GM18873 (cell line): Measurements from ENCODE around the gene CHN2.

Experiments used
- ATAC-seq: cut with Tn5 transposase; IDR thresholded peaks from one replicate; pipeline ENCODE4 v1.9.1; 2021; ENCODE audit warnings: mild to moderate bottlenecking, moderate library complexity, moderate number of reproducible peaks; ENCODE audit not compliant: unreplicated experiment, low FRiP score

The CHN2 gene

DNA sequence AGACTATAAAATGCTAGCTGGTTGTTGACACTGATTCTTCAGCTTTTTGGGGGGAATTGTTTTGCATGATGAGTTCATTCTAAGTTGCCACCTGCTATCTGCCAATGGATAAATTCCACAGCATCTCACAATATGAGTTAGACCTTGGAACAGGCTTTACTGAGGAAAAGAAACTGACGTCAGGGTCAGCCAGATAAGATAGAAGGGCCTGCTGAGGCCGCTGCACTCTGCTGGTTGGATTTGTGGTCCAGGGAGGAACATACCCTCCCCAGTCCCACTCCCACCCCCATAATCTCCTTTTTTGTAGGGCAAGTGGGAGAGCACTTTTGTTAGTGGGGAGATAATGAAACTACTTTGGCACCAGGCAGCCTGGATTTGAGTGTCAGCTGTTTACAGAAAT lies 258.4 kb downstream of the CHN2 start:
- ATAC-seq: no peak

DNA sequence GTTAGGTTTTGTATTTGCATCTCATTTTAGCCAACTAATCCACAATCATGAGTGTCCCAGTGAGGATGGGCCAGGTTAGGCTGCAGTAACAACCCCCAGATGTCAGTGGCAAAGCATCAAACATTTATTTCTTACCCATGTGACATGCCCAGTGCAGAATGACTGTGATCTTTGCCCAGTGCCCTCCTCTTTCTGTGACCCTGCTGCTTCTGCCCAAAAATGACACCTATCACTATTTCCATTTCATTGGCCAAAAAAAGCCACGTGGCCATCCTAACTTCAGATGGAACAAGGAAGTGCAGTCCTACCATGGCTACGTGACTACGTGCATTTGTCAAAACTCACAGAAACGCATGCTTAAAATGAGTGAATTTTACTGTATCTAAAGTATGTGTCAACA lies 259.9 kb downstream of the CHN2 start:
- no peak for ATAC-seq

DNA sequence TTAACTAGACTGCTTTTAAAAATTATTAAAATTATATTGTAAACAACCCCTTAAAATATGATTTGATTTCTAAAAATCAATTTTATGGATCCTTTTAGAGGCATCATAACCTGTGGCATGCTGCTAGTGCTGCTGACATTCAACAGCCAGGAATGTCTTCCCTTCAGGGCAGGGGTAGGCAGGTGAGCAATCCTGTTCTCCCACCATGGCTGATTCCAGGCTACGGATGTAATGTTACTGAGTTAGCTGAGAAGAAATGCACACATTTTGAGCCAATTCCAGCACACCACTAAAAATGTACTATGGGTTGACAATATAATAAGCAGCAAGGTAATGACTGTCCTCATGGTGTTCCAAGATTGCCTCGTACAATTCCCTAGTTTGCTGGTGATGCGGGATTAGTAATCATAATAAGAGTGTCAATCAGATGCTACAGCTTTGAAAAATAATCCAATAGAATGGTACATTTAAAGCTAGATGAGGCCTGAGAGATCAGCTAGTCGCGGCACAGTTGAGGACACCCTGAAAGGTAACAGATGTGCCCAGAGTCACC lies 260.4 kb downstream of the CHN2 start:
- ATAC-seq: no peak

DNA sequence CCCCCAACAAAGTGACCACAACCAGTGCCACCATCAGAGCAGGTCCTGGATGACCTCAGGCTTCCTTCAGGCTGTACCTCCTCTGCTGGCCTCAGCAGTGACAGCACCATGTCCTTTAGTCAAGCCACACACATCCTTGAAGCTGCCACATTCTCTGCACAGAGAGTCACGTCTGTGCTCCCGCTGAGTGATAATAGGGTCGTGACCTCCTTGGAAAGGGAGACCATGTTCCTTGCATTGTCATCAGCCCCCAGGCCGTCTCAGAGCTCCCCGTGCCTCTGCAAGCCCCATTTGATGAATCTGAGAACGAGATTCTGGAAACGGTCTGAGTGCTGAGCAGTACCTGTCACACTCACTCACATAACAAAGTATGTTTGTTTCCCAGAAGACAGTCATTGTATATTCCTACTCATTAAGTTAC lies 262.6 kb downstream of the CHN2 start:
- no peak for ATAC-seq

DNA sequence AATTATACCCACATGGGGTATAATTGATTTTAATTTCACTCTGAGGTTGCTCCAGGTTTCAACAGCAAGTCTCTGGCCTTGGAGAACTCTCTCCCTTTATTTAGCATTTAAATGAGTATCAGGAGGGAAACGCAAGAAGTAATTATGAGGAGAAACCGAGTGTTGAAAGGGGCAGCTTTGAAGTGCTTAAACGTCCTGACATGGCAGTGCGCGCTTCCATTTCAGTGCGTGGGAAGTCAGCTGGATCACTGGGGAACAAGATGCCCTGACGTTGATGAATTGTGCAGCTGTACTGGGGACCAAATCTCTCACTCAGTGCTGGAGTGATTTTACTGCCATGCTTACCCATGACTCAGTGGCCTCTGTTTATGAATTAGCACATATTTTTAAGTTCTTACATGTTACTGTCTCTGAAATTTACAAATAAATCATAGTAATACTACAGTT lies 263.0 kb downstream of the CHN2 start:
- ATAC-seq: no peak

DNA sequence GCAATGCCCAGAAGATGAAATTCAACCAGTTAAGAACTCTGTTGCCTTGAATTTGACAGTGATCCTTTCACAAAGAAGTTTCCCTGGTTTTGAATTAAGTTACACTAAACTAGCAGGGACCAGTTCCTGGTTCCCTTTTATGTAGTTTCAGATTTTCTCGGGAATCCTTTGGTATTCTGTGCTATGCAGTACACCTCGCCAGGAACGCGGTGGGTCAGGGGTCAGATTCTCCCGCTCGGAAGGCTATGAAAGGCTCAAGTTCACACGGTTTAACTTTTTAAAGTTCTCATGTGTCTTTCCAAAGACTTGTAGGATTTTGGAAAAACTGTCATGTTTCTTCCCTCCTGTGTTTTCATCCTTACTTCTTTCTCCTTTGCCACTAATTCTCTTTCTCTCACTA lies 264.4 kb downstream of the CHN2 start:
- no peak for ATAC-seq

DNA sequence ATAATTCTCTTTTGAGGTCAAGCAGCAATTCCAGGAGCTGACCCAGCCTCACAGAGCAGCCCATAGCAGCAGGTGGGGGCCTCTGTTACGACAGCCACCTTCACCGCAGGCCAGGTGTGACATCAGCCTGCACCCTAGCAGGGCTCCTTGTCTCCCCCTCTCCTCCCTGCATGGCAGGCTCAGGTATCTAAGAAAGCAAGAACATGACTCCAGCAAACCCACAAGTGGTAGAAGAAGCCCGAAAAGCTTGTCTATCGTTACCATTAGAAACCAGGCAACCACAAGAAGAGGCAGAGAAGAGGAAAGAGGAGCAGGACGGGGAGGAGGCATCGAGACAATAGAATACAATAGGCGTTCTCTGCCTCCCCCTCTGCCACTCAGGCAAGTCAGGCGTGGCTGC lies 265.0 kb downstream of the CHN2 start:
- ATAC-seq: no peak

DNA sequence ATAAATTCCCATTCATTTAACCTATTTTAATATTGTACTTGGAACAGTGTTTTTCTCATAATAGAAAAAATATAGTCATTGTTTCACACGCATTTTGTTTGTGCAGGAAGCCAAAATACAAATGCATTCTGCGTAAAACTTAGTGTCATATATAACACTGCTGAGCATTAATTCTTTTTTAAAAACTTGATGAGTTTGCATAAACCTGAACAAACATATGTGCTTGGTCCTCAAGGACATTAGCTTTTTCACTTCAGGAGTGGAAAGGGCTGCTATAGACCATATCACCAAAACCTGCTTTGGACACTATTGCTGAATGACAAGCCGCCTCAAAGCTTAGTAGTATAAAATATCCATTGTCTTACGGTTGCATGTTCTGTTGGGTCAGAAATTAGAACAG lies 267.4 kb downstream of the CHN2 start:
- no peak for ATAC-seq

DNA sequence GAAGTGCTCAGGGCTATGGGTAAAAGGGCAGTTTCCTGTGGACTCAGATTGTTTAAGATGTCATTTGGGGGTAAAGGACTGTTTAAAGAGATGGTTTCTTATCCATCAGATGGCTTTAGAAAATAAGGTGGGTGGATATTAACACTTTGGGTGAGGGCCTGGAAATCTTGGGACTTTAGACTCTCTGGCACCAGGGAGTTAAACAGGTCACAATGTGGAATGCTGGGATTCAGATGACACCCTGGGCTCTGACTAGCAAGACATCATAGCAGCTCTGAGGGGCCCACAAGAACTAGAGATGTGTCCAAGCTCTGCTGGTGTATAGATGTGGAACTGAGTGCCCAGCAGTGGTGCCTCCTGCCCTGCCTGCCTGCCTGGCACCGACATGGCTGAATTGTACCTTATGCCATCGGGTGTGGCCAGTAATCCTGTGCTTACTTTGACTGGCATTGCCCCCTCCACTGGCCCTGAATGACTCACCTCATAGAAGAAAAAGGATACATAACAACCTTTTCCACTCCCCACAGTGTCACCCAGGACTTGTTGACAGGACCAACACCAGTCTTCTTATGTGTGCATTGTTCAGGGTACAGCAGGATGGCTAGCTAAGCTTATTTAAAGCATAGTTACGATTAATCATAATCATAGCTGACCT lies 269.1 kb downstream of the CHN2 start:
- ATAC-seq: no peak

DNA sequence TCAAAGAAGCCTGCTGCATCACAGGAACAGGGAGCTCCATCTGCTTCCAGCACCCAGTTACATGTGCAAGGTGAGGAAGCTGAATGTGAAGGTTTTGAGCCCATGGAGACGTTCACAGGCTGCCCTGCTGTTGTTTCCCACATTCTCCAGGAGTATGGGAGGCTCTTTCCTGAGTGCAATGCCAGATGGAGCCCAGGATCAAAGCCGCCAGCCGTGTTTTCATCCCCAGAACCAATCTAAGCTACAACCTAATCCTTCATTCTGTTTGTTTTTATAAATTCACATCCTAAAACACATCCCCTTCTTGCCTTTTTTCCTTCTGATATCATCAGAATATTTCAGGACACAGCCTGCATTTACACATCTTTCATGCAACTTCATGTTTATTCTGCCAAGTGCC lies 270.2 kb downstream of the CHN2 start:
- no peak for ATAC-seq

DNA sequence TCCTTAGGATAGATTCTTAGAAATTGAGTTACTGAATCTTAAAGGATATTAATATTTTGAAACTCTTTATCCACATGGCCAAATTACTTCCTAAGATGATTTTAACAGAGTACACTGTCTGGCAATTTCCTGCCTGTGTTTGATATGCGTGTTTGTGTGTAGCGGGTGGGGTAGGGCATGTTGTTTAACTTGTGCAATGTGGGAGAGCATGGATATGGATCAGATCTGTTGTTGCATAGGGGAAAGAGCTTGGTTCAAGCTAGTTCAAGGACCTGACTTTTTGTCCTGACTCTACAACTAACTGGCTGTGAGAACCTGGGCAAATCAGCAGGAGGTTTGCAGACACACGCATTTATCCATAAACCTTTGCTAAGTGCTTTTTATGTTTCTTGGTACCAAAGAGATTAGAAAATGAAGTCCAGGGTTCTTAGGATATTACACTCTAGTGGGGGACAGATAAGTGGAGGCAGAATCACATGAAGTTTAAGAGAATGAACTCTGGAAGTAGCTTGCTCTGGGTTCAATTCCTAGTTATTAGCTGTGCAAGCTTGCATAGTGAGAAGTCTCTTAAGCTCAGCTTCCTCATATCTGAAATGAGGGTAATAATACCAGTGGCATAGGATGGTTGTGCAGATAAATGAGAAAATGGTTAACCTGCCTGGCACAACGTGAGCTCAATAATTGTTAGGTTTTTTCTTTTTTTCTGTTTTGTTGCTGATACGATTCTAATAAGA lies 272.8 kb downstream of the CHN2 start:
- no peak for ATAC-seq

DNA sequence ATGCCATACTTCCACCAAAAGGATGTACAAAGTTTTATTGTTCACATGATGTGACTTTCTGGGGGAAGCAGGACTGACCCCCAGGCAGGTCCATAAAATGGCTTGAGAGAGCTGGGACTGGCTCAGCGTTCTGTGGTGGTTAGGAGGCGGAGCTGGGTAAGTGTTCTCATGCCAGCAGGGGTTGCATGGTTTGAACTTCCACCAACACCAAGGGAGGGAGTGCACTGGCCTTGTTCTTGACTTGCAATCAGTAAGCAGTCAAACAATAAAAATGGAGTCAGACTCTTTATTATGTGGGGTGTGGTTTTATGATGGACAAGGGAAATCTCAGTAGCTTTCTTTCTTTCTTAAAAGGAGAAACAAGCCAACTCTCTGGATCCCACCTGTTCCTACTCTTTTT lies 273.6 kb downstream of the CHN2 start:
- no peak for ATAC-seq

DNA sequence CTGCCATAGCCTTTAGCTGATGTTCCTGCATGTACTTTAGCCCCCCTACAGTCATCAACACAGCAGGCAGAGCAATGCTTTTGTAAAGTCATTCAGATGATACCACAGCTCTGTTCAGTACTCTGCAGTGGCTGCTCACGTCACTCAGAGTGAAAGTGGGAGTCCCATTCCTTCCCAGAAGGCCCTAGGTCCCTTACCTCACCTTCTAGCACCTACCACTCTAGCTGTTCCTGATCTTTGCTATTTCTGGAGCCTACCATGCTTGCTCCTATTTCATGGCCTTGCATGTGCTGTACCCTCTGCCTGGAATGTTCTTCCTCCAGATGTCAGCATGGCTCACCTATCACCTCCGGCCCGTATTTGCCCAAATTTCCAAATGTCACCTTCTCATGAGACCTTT lies 274.7 kb downstream of the CHN2 start:
- ATAC-seq: no peak

DNA sequence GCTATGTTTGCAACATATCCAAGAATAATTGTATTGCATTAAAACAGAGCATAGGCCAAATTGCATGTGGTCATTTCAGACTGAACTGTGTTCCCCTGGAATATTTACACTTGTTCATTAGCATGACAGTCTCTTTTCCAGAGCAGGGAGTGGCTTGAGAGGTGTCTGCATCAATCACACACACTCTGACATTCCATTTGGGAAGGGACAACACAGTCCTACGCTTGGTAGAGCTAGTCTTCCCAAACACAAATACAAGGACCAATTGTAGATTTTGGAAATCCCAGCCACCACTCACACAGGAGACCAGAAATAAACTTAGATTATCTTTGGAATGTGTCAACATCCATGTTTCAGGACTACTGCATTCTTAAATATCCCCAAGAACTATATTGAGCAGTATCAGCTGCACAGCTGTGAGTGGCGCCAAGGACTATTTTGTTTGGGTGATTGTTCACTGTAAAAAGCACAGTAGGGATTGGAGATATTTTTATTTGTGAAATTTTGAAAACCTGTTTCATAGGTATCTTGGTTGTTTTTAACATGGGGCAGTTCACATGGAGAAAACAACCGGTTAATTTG lies 275.5 kb downstream of the CHN2 start:
- no peak for ATAC-seq

DNA sequence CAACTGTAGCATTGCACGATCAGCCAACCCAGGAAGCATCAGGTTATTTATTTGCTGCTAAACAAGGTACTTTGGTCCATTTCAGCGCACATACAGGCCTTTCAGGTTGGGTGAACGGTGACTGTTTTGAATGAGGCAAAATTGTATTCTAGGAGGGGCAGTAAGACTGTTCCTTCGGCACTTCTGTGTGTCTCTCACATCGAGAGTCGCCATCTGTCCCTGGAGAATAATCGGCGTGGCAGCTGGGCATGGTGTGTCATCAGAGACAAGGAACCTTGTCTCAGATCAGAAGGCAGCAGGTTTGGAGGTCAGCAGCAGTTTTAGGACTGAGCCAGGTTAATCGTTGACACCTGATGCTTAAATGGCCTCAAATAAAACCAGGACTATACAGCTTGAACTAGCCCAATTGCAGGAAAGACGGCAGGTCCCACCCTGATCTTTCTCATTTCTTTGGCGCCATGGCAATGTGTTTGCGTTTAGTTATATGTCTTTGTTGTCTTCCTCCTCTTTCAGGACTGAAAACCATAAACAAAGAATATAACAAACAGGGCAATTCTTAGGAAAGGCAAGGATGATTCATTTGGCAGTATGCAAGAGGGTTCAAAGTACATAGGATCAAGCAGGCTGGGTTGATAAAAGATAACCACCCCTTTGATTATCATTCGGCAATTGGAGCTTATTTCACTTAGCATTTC lies 277.0 kb downstream of the CHN2 start:
- no peak for ATAC-seq

DNA sequence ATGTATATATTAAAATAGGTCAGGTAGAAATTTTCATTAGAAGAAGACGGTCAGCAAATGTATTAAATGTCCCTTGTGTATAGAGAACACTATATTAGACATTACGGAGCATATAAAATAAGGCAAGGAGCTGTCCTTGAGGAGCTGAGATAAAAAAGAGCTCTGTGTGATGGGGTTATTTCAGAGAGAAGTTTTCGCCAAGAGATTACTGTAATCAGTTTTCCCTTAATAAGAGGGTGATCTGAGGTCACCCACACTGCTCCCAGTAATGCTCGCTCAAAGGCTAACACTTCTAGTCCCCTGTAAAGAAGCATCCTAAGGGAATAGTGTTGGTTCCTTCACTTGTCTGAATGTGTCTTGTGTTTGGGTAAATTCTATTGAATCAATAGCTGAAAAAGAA lies 282.3 kb downstream of the CHN2 start:
- ATAC-seq: no peak

DNA sequence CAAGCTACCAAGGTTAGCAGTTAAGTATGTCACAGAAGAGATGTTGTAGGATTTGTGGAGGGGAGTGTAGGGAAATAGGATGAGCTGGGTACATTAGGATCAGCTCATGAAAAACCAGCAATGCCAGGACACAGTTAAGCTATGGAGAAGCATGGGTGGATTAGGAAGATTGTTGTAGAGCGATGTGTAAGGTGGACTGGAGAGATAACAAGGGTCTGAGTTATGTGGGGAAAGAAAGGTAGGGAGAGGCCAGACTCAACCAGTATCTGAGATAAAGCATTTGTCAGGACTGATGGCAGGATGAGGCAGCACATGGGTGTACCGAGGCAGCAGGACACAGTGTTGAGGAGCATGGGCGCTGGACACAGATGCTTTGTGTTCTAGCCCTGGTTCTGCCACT lies 283.7 kb downstream of the CHN2 start:
- no peak for ATAC-seq

DNA sequence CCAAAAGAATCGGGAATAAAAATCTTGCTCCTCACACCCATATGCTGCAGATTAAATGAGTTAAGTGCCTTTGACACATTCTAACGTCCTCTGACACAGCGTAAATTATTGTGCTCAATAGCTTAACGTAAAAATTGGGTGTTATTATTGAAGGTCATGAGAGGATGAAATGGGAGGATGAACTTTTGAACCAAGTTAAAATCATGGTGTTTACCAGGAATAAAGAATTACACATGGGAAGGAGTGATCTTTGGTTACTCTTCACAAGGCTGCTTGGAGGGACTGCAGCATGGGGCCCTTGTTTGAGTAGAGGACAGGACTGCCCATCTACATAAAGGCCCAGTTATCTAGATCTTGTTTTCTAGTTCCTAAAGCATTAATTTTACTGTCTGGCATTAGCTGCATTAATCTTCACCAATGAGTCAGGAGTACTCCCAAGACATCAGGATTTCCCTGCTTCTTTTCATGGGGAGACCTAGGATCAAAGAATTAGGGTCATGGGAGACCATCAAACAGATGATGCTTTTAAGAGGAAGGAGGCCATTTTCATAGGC lies 284.2 kb downstream of the CHN2 start:
- ATAC-seq: no peak

DNA sequence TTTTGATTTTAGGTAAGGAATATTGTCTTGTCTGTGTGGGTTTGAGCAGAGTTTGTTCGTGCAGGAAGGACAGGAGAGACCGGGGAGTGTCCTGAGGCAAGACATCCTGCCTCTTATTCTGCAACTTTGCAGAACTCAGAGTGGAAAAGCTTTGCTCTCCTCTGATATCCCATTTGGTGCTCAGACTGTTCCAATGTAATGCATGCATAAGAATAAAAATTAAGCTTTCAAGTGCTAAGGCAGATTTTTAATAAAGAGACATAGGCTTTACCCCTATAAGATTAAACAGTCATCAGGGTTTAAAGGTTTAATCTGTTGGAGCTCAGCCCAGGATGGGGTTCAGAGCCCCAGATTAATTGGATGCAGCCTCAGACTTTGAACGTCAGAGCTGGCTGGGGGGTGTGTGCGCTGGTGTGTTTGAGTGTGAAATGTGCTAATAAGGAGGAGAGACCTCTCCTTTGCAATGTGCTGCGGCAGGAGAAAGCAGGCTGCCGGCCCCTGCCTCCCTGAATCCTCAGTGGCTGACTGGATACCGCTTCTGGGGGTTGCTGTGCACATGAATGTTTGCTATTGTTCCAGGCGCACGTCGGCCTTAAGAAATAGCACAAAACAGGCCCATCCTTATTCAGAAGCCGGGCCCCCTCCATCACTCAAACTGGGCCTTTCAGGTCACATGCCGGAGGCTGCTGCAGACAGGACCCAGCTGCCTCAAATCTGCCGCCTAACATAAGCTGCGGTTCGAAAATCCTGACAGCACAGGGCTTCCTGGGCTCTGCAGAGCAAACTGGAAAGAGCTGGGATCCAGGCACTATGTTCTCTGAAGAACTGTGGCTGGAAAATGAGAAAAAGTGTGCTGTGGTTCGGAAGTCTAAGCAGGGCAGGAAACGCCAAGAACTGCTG lies 285.0 kb downstream of the CHN2 start:
- no peak for ATAC-seq

DNA sequence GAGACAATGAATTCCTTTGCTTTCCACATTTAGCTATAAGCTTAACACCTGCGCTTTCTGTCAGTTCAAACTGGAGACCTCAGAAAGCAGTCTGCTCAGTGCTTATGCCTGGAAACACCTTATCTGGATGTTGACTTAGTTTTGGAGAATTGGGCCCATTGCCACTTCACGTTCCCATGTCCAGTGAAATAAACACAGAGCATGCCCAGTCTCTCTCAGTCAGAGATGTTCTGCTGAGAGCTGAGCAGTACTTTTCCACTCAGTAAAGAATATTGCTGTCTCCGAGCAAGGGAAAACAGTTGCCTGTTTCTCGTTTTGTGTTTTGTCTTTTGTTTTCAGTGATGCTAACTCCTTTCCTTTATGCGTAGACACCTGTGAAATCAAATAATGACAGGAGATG lies 285.9 kb downstream of the CHN2 start:
- no peak for ATAC-seq
